ENCODE data around the gene CAMKK2.

DNA sequence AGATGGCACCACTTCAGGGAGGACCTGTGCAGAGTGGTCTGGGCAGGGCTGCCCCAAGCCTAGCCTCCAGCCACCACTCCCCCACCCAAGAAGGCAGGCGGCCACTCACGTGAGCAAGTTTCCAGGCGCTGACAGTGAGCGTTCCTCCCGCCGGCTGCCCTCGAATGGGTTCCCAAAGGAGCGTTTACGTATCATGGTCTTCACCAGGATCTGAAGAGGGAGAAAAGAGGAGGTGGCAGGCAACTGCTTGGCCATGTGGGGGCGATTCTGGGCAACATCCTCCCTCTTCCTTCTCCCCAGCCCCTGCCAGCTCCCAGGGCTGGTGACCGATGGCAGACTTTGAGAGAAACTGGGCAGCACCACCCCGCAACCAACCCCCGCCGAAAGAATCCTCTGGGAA, 51.5 kb downstream of the CAMKK2 start:
- TF ChIP-seq, protein P1, sequence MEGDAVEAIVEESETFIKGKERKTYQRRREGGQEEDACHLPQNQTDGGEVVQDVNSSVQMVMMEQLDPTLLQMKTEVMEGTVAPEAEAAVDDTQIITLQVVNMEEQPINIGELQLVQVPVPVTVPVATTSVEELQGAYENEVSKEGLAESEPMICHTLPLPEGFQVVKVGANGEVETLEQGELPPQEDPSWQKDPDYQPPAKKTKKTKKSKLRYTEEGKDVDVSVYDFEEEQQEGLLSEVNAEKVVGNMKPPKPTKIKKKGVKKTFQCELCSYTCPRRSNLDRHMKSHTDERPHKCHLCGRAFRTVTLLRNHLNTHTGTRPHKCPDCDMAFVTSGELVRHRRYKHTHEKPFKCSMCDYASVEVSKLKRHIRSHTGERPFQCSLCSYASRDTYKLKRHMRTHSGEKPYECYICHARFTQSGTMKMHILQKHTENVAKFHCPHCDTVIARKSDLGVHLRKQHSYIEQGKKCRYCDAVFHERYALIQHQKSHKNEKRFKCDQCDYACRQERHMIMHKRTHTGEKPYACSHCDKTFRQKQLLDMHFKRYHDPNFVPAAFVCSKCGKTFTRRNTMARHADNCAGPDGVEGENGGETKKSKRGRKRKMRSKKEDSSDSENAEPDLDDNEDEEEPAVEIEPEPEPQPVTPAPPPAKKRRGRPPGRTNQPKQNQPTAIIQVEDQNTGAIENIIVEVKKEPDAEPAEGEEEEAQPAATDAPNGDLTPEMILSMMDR (IDR thresholded peaks at IDR 0.05; ENCODE audit: low read depth, low read length), result no peak
- TF ChIP-seq EZH2phosphoT487 (IDR thresholded peaks at IDR 0.05; ENCODE audit: low read depth), result no peak

All from OCI-LY3 (cell line).